Measurements from ENCODE around the gene MSH3.
"Not testable (repeated sequence)": the region's sequence is repeated elsewhere in the genome, so short reads cannot be mapped to it uniquely, and the experiment has no call there.

Gene MSH3

GRCh38 chr5:80864109-80864508 is 209.7 kb downstream of the MSH3 start:
- no peak for DNase-seq

- DNase-seq: no peak
Observed at GRCh38 chr5:80864706-80865435, 210.4 kb downstream of the MSH3 start.

GRCh38 chr5:80865551-80865950 is 211.1 kb downstream of the MSH3 start:
- no peak for DNase-seq

GRCh38 chr5:80866371-80866770 is 211.9 kb downstream of the MSH3 start:
- DNase-seq: no peak

- no peak for DNase-seq
Observed at GRCh38 chr5:80867233-80867632, 212.8 kb downstream of the MSH3 start.

- no peak for DNase-seq
Observed at GRCh38 chr5:80870442-80870841, 216.0 kb downstream of the MSH3 start.

GRCh38 chr5:80871541-80871961 is 217.1 kb downstream of the MSH3 start:
- no peak for DNase-seq

GRCh38 chr5:80874162-80874561 is 219.7 kb downstream of the MSH3 start:
- no peak for DNase-seq

- no peak for DNase-seq
Observed at GRCh38 chr5:80877592-80877991, 223.1 kb downstream of the MSH3 start.

GRCh38 chr5:80881726-80882125 is 227.3 kb downstream of the MSH3 start:
- no peak for DNase-seq

GRCh38 chr5:80883390-80883789 is 228.9 kb downstream of the MSH3 start:
- DNase-seq: not testable (repeated sequence)

GRCh38 chr5:80884086-80884813 is 229.8 kb downstream of the MSH3 start:
- DNase-seq: no peak

GRCh38 chr5:80884929-80885328 is 230.5 kb downstream of the MSH3 start:
- DNase-seq: no peak

- DNase-seq: no peak
Observed at GRCh38 chr5:80885396-80886000, 231.0 kb downstream of the MSH3 start.

- no peak for DNase-seq
Observed at GRCh38 chr5:80894083-80894482, 239.6 kb downstream of the MSH3 start.

- DNase-seq: no peak
Observed at GRCh38 chr5:80895523-80895922, 241.1 kb downstream of the MSH3 start.

GRCh38 chr5:80902624-80903023 is 248.2 kb downstream of the MSH3 start:
- not testable (repeated sequence) for DNase-seq

GRCh38 chr5:80904533-80905187 is 250.2 kb downstream of the MSH3 start:
- DNase-seq: no peak

- DNase-seq: no peak
Observed at GRCh38 chr5:80905405-80905804, 251.0 kb downstream of the MSH3 start.

GRCh38 chr5:80912479-80912878 is 258.0 kb downstream of the MSH3 start:
- DNase-seq: no peak

GRCh38 chr5:80915716-80916115 is 261.3 kb downstream of the MSH3 start:
- DNase-seq: no peak

- DNase-seq: no peak
Observed at GRCh38 chr5:80916676-80917075, 262.2 kb downstream of the MSH3 start.

GRCh38 chr5:80917631-80918030 is 263.2 kb downstream of the MSH3 start:
- DNase-seq: no peak
